Measurements from ENCODE around the gene PPIL1. TPM values are rescaled to one million over a fixed set of nuclear protein-coding genes. Genes with fewer than 3 reads are reported as not detected.

The PPIL1 gene
- total and polyA plus RNA-seq, 9 donors: 10.7 to 38.4 (median 21.2) TPM

DNA sequence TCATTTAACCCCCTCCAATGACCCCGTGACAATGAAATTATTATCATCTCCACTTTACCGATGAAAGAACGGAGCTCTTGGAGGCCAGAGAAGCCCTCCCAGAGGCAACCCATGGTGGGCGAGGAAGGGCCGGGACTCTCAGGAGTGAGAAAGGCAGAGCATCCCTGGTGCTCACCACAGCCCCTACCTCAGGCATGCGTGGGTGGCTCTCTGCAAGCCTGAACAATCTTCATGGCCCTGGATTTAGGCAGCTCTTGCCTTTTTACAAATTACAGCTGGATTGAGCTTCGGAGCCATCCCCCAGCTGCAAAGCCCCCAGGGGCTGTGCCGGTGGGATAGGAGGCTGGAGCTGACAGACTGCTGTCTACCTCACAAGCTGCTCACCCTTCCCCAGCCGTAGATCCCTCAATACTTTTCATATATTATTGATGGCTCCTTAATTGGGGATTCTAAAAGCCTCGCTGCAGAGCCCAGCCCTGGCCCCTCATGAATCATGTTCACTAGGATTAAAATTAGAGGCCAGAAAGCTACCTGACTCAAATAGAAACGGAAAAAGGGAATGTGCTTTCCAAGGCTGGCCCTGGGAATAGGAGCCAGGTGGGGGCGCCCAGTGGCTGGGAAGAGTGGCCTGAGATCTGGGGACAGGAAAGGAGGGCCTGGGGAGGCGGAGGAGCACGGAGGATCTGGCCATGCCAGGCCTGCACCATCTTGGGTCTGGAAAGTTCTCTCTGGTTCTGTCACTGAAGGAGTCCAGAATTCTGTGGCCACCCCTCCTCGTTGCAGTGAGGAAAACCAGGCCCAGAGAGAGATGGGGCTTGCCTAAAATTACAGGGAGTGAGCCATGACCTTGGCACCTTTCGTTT is 64.4 kb downstream of the PPIL1 start:
- TF ChIP-seq POLR2A (IDR thresholded peaks at IDR 0.05) (no peak), EP300 (IDR thresholded peaks at IDR 0.05) (no peak)
- TF ChIP-seq, protein P1, sequence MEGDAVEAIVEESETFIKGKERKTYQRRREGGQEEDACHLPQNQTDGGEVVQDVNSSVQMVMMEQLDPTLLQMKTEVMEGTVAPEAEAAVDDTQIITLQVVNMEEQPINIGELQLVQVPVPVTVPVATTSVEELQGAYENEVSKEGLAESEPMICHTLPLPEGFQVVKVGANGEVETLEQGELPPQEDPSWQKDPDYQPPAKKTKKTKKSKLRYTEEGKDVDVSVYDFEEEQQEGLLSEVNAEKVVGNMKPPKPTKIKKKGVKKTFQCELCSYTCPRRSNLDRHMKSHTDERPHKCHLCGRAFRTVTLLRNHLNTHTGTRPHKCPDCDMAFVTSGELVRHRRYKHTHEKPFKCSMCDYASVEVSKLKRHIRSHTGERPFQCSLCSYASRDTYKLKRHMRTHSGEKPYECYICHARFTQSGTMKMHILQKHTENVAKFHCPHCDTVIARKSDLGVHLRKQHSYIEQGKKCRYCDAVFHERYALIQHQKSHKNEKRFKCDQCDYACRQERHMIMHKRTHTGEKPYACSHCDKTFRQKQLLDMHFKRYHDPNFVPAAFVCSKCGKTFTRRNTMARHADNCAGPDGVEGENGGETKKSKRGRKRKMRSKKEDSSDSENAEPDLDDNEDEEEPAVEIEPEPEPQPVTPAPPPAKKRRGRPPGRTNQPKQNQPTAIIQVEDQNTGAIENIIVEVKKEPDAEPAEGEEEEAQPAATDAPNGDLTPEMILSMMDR (IDR thresholded peaks at IDR 0.05): no peak
- Histone ChIP-seq H3K36me3 (no peaks in the 10 kb centered on the region), H3K27ac (no peak overlapping the region), H3K4me3 (no peak overlapping the region), H3K27me3 (no peaks in the 10 kb centered on the region), H3K9me3 (no peaks in the 10 kb centered on the region), H3K4me1 (ENCODE audit: insufficient read depth) (no peaks in the 10 kb centered on the region)
- 42 to 50% (median 45%) methylated on average over 16 of the region's 16 CpGs for WGBS, 3 donors
- no peak for DNase-seq
- intact Hi-C loops (cut with DNase I): no loop called here

DNA sequence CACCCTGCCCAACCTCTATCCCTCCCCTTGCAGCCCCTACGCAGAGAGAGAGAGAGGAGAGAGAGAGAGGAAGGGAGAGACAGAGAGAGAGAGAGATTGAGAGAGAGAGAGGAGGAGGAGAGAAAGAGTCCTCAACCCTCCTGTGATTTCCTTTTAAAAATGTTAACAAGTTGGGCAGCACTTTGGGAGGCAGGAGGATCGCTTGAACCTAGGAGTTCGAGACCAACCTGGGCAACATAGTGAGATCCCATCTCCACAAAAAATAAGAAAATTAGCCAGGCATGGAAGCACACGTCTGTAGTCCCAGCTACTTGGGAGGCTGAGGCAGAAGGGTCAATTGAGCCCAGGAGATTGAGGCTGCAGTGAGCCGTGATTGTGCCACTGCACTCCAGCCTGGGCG is 65.4 kb downstream of the PPIL1 start:
- intact Hi-C loops (cut with DNase I): no loop called here
- Histone ChIP-seq H3K27me3 (no peaks in the 10 kb centered on the region), H3K9me3 (no peaks in the 10 kb centered on the region), H3K27ac (no peak overlapping the region), H3K36me3 (no peaks in the 10 kb centered on the region), H3K4me1 (ENCODE audit: insufficient read depth) (no peaks in the 10 kb centered on the region), H3K4me3 (no peak overlapping the region)
- TF ChIP-seq, protein P1 (IDR thresholded peaks at IDR 0.05): no peak
- TF ChIP-seq EP300 (IDR thresholded peaks at IDR 0.05): no peak
- no peak for TF ChIP-seq POLR2A (IDR thresholded peaks at IDR 0.05)
- DNase-seq: no peak
- 77 to 79% (median 79%) methylated on average over 6 of the region's 6 CpGs for WGBS, 3 donors

DNA sequence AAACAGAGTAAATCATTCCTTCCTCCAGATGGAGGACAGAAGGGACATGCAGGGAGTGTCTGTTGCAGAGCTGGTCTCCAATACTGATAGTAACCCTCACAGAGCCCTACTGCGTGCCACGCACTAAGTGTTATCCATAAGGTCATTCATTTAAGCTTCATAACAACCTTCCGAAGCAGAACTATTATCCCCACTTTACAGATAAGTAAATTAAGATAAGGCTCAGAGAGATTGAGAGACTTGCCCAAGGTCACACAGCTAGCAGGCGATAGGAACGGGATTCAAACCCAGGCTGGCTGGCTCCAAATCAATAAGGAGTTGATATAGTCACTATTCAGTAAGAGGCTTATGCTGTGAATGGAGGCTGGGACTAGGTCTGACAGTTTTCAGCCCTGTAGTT is 66.0 kb downstream of the PPIL1 start:
- WGBS, 3 donors: 24 to 53% (median 41%) methylated on average over 5 of the region's 5 CpGs
- DNase-seq: no peak
- Histone ChIP-seq H3K27ac (no peak overlapping the region), H3K36me3 (no peaks in the 10 kb centered on the region), H3K4me1 (ENCODE audit: insufficient read depth) (no peaks in the 10 kb centered on the region), H3K4me3 (no peak overlapping the region), H3K27me3 (no peaks in the 10 kb centered on the region), H3K9me3 (no peaks in the 10 kb centered on the region)
- intact Hi-C loops (cut with DNase I): no loop called here
- no peak for TF ChIP-seq EP300 (IDR thresholded peaks at IDR 0.05)
- TF ChIP-seq, protein P1 (IDR thresholded peaks at IDR 0.05): no peak
- no peak for TF ChIP-seq POLR2A (IDR thresholded peaks at IDR 0.05)

DNA sequence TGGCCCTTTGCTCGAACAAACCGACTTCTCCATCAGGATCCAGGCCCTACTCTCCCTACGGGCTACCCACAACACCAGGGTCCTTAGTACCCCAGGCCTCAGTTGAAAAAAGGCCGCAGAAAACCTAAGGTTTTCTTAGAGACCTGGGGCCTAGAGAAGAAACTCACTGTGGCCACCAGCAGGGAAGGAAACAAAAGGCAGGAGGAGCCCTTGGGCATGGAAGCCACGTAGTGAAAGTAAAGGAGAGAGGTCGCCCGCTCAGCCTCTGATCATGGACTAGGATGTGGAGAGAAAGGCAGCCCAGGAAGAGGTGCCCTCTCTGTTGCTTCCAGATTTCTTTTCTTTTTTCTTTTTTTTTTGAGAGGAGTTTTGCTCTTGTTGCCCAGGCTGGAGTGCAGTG is 66.9 kb downstream of the PPIL1 start:
- 97 to 98% (median 98%) methylated on average over 7 of the region's 7 CpGs for WGBS, 3 donors
- no peaks in the 10 kb centered on the region for H3K36me3 ChIP-seq
- no peak overlapping the region for H3K4me3 ChIP-seq
- no peaks in the 10 kb centered on the region for H3K4me1 ChIP-seq (ENCODE audit: insufficient read depth)
- no peak for DNase-seq
- no peak for TF ChIP-seq POLR2A (IDR thresholded peaks at IDR 0.05)
- TF ChIP-seq, protein P1 (IDR thresholded peaks at IDR 0.05): no peak
- TF ChIP-seq EP300 (IDR thresholded peaks at IDR 0.05): no peak
- H3K27me3 ChIP-seq: no peaks in the 10 kb centered on the region
- H3K9me3 ChIP-seq: no peaks in the 10 kb centered on the region
- no peak overlapping the region for H3K27ac ChIP-seq
- intact Hi-C loops (cut with DNase I): no loop called here
